HFFc6 (cell line): Measurements from ENCODE around the gene GPR162. TPM values are rescaled to one million over a fixed set of nuclear protein-coding genes. Genes with fewer than 3 reads are reported as not detected.
A peak's percentile ranks its signal among the peaks of the same experiment; 100 is the strongest.

Experiments used
- DNase-seq: peaks from one replicate; pipeline ENCODE4 v3.0.0-alpha.2; 2018
- H3K27ac Mint-ChIP-seq: 2 replicates; pipeline ENCODE4 v1.8.0; 2020; ENCODE audit warnings: mild to moderate bottlenecking, mixed read lengths
- H3K27me3 Mint-ChIP-seq: 2 replicates; pipeline ENCODE4 v1.8.0; 2021; ENCODE audit warnings: mild to moderate bottlenecking, moderate library complexity, mixed read lengths; ENCODE audit not compliant: insufficient read depth
- H3K36me3 Mint-ChIP-seq: 2 replicates; pipeline ENCODE4 v1.8.0; 2021; ENCODE audit warnings: low read depth, mixed read lengths
- H3K4me1 Mint-ChIP-seq: 2 replicates; pipeline ENCODE4 v1.8.0; 2020; ENCODE audit warnings: low read depth, mixed read lengths
- H3K4me3 Mint-ChIP-seq: 2 replicates; pipeline ENCODE4 v1.8.0; 2020; ENCODE audit warnings: mild to moderate bottlenecking, moderate library complexity, mixed read lengths
- H3K9me3 Mint-ChIP-seq: 2 replicates; pipeline ENCODE4 v1.8.0; 2020; ENCODE audit warnings: mild to moderate bottlenecking, mixed read lengths
- total RNA-seq, 6 experiments: library from RNA; stranded (reverse); fragmentation: NEBNext Ultra II Directional; extraction: Animal tissue kit (Norgen Biotek cat#: 25700); gene quantifications; 2 replicates in 1 of 6; 3 replicates in 5 of 6; pipeline ENCODE4 v1.2.3, GENCODE V29; 2021
- TF ChIP-seq, protein P1 (sequence below): fragments of 200-600 bp; sonication (generic); IDR thresholded peaks from 2 replicates; pipeline ENCODE4 v1.5.0; 2021; ENCODE audit warnings: antibody characterized with exemption, mild to moderate bottlenecking

The GPR162 gene
- total RNA-seq, 6 experiments from 2014 or later = 0.78 to 3.1 (median 2.6) TPM

DNA sequence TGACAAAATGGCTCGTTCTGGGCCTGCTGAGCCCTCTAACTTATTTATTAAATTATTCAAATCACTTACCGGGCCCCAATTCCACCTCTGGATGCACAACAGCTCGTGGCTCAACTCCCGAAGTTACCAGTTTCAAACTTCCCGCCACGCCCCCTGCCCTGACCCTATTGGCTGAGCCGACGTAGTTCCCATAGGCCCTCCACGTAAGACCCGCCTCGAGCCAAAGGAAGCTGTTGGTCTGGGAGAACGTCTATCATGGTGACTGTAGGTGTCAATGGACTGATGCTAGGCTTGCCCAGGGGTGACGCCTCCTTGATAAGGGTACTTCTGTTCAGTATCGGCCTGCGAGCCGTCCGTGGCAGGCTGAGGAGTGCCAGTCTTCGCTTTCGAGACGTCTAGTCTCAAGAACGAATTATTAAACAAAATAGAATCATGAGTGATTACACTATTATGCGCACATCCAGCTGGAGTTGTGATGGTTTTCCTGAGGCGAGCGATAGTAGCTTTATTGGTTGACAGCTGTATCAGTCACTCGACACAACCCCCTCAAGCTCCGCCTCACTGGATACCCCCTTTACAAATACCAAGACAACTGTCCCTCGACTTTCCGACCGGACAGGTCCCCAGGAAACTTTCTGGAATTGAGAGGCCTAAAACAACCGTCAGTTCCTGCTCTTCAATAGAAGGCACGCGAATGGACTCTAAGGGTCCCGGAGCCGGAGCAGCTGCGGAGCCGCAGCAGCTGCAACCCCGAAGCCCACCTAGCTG, 29.7 kb downstream of the GPR162 start, which contains the start of gene CDCA3:
TSS of gene CDCA3 (minus strand) at position 134 of the 768 bp plus-strand sequence. CDS start 334 bp downstream, outside the sequence.
- Mint-ChIP-seq H3K9me3 (no peaks in the 10 kb centered on the region), H3K27ac (peak within 1 kb of the TSS; percentile 93), H3K27me3 (peaks cover 13% of the 10 kb centered on the region), H3K4me1 (peaks cover 35% of the 10 kb centered on the region), H3K4me3 (peak within 1 kb of the TSS; percentile 98), H3K36me3 (peaks cover 38% of the 10 kb centered on the region; the same call in 1 of the 2 replicates)
- peak; percentile 99 for DNase-seq
- TF ChIP-seq, protein P1, sequence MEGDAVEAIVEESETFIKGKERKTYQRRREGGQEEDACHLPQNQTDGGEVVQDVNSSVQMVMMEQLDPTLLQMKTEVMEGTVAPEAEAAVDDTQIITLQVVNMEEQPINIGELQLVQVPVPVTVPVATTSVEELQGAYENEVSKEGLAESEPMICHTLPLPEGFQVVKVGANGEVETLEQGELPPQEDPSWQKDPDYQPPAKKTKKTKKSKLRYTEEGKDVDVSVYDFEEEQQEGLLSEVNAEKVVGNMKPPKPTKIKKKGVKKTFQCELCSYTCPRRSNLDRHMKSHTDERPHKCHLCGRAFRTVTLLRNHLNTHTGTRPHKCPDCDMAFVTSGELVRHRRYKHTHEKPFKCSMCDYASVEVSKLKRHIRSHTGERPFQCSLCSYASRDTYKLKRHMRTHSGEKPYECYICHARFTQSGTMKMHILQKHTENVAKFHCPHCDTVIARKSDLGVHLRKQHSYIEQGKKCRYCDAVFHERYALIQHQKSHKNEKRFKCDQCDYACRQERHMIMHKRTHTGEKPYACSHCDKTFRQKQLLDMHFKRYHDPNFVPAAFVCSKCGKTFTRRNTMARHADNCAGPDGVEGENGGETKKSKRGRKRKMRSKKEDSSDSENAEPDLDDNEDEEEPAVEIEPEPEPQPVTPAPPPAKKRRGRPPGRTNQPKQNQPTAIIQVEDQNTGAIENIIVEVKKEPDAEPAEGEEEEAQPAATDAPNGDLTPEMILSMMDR = no peak

DNA sequence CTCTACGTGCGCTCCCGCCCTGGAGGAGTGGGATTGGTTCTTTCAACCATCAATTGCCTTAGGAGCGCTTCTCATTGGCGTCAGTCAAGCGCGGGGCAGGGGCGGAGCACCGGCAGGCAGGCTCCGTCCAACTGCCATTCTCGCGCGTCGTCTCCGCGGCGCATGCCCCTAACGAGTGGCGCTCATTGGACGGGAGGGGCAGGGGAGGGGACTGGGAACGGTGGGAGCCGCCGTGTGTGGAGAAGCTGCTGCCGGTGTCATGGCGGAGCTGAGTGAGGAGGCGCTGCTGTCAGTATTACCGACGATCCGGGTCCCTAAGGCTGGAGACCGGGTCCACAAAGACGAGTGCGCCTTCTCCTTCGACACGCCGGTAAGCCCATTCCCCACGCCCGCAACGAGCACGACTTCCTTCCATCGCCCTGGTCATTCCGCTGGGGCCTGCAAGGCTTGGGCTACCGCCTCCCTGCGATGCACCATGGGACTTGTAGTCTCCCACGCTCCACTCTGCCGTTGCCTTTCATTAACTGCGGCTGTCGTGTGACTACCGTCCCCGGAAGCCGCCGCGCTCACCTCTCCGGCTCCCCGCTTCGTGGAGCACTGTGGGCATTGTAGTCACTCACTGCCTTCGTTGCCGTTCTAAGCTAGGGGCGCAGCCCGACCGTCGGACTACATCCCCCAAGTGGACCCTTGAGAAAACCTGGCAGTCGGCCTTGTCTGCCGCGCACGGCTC, 30.5 kb downstream of the GPR162 start, which contains the start of gene USP5:
TSS of gene USP5 (plus strand) at position 230 of the 730 bp plus-strand sequence. CDS start at position 260, 30 bp downstream.
- peak within 1 kb of the TSS; percentile 93 for H3K27ac Mint-ChIP-seq
- peak; percentile 100 for DNase-seq
- TF ChIP-seq, protein P1 = peak; percentile 17; the same call in 1 of the 2 replicates
- peak within 1 kb of the TSS; percentile 98 for H3K4me3 Mint-ChIP-seq
- H3K27me3 Mint-ChIP-seq = peaks cover 12% of the 10 kb centered on the region
- H3K4me1 Mint-ChIP-seq = peaks cover 35% of the 10 kb centered on the region
- H3K36me3 Mint-ChIP-seq = peaks cover 39% of the 10 kb centered on the region
- H3K9me3 Mint-ChIP-seq = no peaks in the 10 kb centered on the region

DNA sequence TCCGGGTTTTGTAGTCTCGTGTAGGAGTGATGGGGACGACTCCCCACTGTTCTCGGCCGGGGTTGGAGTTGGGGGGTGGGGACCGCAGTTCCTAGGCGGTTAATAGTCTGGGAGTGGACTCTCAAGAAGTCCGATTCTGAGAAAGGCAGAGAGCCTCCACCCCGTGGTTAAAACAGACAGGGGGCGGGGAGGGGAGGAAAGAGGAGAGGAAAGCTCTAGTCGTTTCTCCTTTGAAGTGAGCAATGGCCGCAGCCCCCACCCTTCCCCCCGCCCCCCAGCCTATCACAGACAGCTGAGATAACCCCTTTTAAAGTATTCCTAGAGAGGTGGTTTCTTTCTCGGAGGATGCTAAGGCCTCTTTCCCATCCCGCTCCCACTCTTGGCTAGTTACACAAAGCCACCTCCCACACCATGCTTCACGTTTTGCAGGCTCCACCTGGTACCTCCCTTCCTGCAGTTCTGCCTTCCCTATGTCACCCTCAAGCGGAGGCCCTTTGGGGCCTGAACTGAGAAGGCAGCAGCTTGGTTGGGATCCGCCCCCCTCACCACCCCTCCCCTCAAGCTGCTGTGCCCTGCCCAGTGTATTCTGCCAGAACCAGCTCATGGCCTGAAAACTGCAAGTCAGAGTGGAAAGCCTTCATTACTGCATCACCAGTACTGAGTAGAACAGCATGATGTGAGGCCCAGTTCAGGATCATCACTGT, 31.2 kb downstream of the GPR162 start:
- peak; percentile 78 for DNase-seq
- no peaks in the 10 kb centered on the region for H3K9me3 Mint-ChIP-seq
- H3K4me1 Mint-ChIP-seq = peaks cover 35% of the 10 kb centered on the region
- TF ChIP-seq, protein P1 = no peak
- peaks cover 12% of the 10 kb centered on the region for H3K27me3 Mint-ChIP-seq
- peak overlapping the region; percentile 93 for H3K27ac Mint-ChIP-seq
- peaks cover 41% of the 10 kb centered on the region for H3K36me3 Mint-ChIP-seq
- H3K4me3 Mint-ChIP-seq = peak overlapping the region; percentile 98

DNA sequence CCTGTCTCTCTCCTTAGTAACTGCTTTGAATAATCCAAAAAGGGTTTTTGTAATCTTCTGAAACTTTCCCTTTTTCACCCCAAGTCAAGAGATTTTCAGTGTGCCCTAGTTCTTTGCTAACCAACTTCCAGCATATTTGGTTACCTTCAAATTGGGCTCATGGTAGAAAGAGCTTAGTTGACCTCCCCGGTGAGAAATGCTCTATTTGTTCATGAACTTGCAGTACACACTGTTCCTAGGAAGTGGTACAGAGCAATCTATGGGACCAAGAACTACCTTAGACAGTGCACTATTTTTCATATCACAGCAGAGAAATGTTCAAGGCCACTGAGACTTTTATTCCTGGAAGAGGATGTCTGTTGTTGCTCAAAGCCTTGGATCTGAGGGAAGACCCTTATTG, 32.0 kb downstream of the GPR162 start:
- Mint-ChIP-seq H3K36me3 (peaks cover 47% of the 10 kb centered on the region), H3K9me3 (no peaks in the 10 kb centered on the region), H3K4me3 (peak overlapping the region; percentile 98), H3K27ac (peak overlapping the region; percentile 93), H3K4me1 (peaks cover 35% of the 10 kb centered on the region), H3K27me3 (peaks cover 12% of the 10 kb centered on the region)
- TF ChIP-seq, protein P1 = no peak
- DNase-seq = no peak

DNA sequence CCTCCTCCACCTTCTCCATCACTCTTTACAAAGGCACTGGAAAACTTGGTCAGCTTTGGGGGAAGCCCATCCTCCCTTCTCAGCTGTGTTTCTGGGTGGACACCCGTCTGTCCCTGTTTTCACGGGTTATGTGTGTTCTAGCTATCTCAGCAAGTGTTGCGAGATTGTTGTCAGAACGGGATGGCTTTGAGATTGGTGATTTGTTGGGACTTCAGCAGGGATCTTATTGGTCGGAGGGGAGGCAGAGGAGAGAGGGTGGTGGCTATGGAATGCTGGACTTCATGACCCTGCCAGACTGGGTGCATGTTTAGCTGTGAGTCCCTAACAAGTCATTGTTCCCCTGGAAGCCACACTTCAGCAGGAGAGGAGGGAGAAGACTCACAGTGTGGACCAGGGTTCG, 32.4 kb downstream of the GPR162 start:
- peaks cover 12% of the 10 kb centered on the region for H3K27me3 Mint-ChIP-seq
- peak overlapping the region; percentile 98 for H3K4me3 Mint-ChIP-seq
- peaks cover 46% of the 10 kb centered on the region for H3K36me3 Mint-ChIP-seq
- TF ChIP-seq, protein P1 = no peak
- peak overlapping the region; percentile 93 for H3K27ac Mint-ChIP-seq
- H3K9me3 Mint-ChIP-seq = no peaks in the 10 kb centered on the region
- no peak for DNase-seq
- H3K4me1 Mint-ChIP-seq = peaks cover 33% of the 10 kb centered on the region
